Measurements from ENCODE around the gene MAP7D1. TPM values are rescaled to one million over a fixed set of nuclear protein-coding genes. Genes with fewer than 3 reads are reported as not detected.

The MAP7D1 gene
- total and polyA plus RNA-seq, 2 of the 13 experiments (the other 11 are each of a cell fraction or from before 2014, with no cell fraction given), result 5.6 to 7.2 TPM

DNA sequence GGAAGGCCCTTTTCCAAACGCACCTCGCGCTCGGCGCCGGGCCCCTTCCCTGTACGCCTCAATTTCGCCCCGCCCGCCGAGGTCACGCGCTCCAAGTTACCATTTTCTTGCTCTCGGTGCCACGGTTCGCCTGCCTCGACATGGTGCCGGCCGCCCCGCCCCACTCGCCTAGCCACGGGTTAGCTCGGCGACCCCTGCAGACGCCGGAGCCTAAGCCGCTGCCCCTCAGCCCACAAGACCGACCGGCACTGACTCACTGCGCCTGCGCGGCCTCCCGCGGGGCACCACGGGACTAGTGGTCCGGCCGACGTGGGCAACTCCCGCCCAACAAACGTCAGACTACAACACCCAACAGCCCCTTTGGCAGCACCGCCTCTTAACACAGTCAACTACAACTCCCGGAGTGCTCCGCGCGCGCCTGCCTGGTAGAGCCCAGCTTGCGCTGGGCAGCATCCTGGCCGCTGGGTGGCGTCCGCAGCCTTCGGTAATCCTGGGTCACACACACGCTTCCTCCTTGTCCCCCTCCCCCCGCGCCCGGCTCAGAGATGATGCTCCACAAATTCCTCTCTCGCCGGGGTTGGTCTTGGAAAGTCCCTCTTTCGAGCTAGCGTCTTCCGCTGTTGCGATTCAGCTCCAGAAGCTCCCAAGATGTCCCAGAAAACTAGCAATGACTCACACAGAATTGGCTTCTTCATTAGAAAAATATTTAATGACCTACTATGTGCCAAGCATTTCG is 6.6 kb upstream of the MAP7D1 start, which contains the start of gene TRAPPC3 (continued):
- no peak; the same call in 1 of the 2 replicates for TF ChIP-seq TRAFD1 (CRISPR knock-in tag; IDR thresholded peaks at IDR 0.05; ENCODE audit: borderline replicate concordance)
- TF ChIP-seq ZNF124 (CRISPR knock-in tag; IDR thresholded peaks at IDR 0.05), result peak; percentile 84; the same call in 1 of the 2 replicates
- peak; percentile 78; the same call in 1 of the 2 replicates for TF ChIP-seq PRDM10 (CRISPR knock-in tag; IDR thresholded peaks at IDR 0.05; ENCODE audit: low read depth)
- TF ChIP-seq ZNF232 (CRISPR knock-in tag; IDR thresholded peaks at IDR 0.05; ENCODE audit: borderline replicate concordance), result peak; percentile 79; the same call in 1 of the 2 replicates
- peak; percentile 65; the same call in 1 of the 2 replicates for TF ChIP-seq ZNF749 (CRISPR knock-in tag; IDR thresholded peaks at IDR 0.05; ENCODE audit: borderline replicate concordance)
- TF ChIP-seq PHF5A (CRISPR knock-in tag; IDR thresholded peaks at IDR 0.05; ENCODE audit: low read depth, unreplicated experiment), result no peak
- no peak for TF ChIP-seq PRMT3 (CRISPR knock-in tag; IDR thresholded peaks at IDR 0.05; ENCODE audit: borderline replicate concordance, low read depth)
- no peak for TF ChIP-seq ISX (CRISPR knock-in tag; conservative IDR thresholded peaks at IDR 0.05)
- TF ChIP-seq ZFY (CRISPR knock-in tag; IDR thresholded peaks at IDR 0.05), result peak; percentile 94
- peak; percentile 98 for TF ChIP-seq ZNF143 (CRISPR knock-in tag; IDR thresholded peaks at IDR 0.05)
